Raji (cell line): ENCODE data around the gene TMUB1.

Experiments used
- POLR2A ChIP-seq: IDR thresholded peaks from 2 replicates; pipeline ENCODE4 v1.6.1; 2011; ENCODE audit warnings: low read depth, low read length, control low read depth; ENCODE audit not compliant: insufficient read depth

Gene TMUB1

DNA sequence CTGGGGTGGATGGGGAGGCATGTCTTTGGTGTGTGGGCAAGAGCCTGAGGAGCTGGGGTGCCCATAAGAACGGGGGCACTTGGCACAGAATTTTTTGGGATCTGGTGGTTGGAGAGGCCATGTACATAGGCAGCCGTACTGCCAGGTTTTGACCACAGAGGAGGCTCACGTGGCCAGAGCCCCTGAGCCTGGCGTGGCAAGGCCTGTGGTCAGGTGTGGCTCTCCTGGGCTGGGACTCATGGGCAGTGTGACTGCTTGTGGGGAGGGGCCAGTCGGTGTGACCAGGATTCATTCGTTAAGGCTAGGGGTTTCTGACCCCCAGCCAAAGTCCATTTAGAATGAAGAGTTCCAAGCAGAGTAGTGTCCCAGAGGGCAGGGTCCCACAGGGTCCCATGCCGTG, 41.2 kb upstream of the TMUB1 start:
- TF ChIP-seq POLR2A: no peak

GRCh38 chr7:151123822-151124464, 40.6 kb upstream of the TMUB1 start:
- no peak for TF ChIP-seq POLR2A

- no peak for TF ChIP-seq POLR2A
These were observed 40.0 kb upstream of the TMUB1 start for GRCh38 chr7:151123158-151123821.

GRCh38 chr7:151122796-151123157, 39.5 kb upstream of the TMUB1 start:
- no peak for TF ChIP-seq POLR2A

GRCh38 chr7:151122276-151122675, 39.0 kb upstream of the TMUB1 start:
- no peak for TF ChIP-seq POLR2A

GRCh38 chr7:151121380-151122170, 38.3 kb upstream of the TMUB1 start:
- no peak for TF ChIP-seq POLR2A

GRCh38 chr7:151120896-151121295, 37.6 kb upstream of the TMUB1 start:
- TF ChIP-seq POLR2A: no peak

GRCh38 chr7:151119902-151120301, 36.6 kb upstream of the TMUB1 start:
- TF ChIP-seq POLR2A: no peak

DNA sequence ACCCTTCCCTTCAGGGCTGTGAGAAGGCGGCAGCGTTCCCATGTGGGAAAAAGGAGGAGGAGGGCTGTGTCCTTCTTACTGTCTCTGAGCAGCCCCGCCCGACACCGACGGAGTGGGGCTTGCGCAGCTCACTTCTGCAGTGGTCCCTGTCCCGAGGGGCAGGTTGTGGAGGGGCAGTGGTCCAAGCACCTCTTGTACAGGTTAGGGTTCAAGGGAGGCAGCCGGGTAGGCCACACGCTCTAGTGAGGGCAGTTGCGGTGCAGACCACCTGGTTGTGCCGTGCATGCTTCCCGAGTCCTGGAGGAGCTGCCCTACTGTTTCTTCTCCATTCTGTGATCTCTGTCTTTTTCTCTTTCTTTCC, 35.7 kb upstream of the TMUB1 start:
- TF ChIP-seq POLR2A: no peak

- no peak for TF ChIP-seq POLR2A
These were observed 35.1 kb upstream of the TMUB1 start for GRCh38 chr7:151118108-151119054.

DNA sequence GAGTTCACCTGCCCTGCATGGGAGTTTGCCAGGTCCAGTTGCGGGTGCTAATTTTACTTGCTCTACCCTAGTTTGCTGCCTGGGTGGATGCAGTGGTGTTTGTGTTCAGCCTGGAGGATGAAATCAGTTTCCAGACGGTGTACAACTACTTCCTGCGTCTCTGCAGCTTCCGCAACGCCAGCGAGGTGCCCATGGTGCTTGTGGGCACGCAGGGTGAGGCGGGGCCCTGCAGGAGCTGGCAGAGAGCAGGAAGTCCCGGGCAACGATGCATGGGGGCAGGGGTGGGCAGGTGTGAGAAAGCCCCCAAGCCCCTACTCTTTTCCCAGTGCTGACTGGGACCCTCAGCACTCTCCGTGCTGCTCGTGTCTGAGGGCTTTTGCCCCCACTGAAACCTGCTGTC, 34.3 kb upstream of the TMUB1 start:
- TF ChIP-seq POLR2A: no peak

GRCh38 chr7:151116603-151117440, 33.5 kb upstream of the TMUB1 start:
- no peak for TF ChIP-seq POLR2A

- no peak for TF ChIP-seq POLR2A
These were observed 32.6 kb upstream of the TMUB1 start for GRCh38 chr7:151115836-151116418.
